ENCODE measurements around the gene B3GALT4.

The B3GALT4 gene

GRCh38 chr6:33292996-33293682, 16.2 kb downstream of the B3GALT4 start:
- DNase-seq = no peak

DNA sequence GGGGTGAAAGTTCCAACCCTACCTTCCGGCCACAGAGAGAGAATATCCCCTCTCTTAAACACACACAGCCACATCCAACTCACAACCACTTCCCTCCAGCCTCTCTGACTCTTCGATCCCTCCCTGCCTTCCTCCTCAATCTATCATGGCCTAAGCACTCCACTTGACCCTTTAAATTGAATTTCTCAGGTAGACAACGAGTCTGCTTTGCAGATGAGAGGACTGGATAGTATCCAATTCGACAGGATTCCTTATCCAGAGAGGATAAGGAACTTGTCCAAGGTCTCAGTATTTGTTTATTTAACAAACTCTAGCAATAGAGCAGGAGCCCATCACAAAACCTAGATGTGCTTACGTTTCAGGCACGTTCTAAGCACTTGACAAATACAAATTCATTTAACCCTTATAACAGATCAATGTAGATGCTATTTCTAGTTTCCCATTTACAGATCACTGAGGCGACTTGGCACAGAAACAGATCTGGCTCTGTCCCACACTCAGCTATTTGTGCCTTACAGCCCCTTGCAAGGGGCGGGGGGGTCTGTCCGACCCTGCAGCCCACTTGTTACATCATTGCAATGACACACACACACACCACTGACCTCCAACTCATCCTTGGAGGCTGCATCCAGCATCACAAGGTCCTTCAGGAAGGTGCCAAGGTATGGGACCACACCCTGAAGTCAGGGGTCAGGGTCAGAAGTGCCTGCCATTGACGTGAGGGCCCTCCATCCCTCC, 17.3 kb downstream of the B3GALT4 start:
- DNase-seq = no peak

DNA sequence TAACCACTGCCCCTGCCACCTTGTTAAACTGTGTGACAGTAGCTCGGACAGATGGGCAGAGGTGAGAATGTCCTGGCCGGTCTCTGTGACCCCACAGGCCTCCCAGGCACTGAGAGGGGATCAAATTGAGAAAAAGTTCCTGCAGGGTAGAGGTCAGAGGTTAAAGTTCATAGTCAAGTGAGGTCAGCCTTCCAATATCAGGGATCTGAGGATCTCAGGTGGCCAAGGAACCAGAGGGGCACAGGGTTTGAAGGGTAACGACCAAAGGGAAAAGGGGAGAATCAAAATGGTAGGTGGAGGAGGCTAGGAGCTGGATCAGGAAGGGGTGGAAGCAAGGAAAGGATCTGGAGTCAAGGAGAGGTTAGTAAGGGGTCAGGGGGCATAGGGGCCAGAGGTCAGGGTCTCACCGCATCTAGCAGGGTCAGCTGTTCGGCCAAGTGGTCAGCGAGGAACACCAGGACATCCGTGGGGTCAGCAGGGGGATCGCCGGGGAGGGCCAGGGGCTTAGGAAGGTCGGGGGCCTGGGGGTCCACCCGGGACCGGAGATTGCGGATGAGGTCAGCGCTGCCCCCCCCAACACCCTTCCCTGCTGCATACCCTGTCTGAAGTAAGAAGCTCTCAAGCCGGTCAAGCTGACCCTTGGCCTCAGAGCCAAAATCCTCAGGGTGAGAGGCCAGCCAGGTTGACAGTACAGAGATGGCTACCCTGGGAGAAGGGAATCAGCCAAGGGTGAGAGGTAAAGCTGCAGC, 18.9 kb downstream of the B3GALT4 start:
- DNase-seq = no peak

GRCh38 chr6:33296797-33297405, 20.0 kb downstream of the B3GALT4 start:
- DNase-seq = no peak

- DNase-seq = no peak
These were observed 20.6 kb downstream of the B3GALT4 start for GRCh38 chr6:33297406-33297955.

GRCh38 chr6:33297956-33298772, 21.2 kb downstream of the B3GALT4 start:
- DNase-seq = peak; percentile 30

- DNase-seq = no peak
These were observed 21.9 kb downstream of the B3GALT4 start, which contains the start of gene RGL2 for GRCh38 chr6:33298773-33299236. RGL2 (minus strand) TSS chr6:33298942; CDS start chr6:33298610, 332 bp downstream.

GRCh38 chr6:33299237-33299944, 22.5 kb downstream of the B3GALT4 start:
- DNase-seq = peak; percentile 89

DNA sequence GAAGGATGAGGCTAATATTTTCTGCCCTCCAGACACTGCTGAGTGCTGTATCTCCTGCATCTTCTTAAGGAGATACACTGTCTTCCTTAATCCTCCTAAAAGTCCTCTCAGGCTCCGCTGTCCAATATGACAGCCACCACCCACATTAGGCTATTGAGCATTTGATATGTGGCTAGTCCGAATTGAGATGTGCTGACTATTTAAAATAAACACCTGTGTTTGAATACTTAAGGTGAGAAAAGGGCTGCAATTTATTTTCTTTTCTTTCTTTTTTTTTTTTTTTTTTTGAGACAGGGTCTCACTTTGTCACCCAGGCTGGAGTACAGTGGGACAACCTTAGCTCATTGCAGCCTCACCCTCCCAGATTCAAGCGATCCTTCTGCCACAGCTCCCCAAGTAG, 25.0 kb downstream of the B3GALT4 start:
- no peak for DNase-seq

DNA sequence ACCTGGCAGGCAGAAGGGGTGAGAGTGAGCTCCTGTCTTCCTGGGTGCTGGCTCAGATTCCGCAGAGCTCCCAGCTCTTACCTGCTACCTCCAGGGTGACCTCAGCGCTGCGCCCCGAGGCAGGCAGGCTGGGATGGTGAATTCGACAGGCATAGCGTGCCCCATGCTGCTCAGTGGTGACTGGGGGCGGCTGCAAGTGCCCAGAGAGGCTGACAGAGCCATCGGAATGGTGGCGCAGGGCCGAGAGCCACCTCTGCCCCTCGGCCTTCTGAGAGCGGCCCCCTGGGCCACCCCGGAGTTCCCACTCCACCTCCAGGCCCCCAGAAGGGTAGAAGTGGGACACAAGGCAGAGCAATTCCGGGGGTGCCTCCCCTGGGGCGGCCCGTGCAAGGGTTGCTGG, 27.3 kb downstream of the B3GALT4 start:
- no peak for DNase-seq

DNA sequence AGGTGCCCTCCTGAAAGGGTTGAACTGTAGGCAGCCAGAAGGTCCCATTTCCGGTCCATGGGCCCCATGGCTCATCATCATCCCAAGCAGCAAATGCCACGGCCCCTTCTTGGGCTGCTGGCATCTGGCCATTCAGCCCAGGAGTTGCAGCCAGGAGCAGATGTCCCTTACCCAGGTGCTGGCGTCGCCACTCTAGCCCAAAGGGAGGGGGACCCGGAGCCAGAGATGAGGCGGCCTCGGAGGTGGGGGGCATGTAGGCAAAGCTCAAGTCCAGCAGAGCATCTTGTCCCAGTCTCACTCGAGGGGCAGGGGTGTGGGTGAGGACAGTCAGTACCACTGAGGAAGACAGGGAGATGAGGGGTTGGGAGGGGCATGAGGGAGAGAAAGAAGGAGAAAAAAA, 28.1 kb downstream of the B3GALT4 start:
- DNase-seq = no peak

DNA sequence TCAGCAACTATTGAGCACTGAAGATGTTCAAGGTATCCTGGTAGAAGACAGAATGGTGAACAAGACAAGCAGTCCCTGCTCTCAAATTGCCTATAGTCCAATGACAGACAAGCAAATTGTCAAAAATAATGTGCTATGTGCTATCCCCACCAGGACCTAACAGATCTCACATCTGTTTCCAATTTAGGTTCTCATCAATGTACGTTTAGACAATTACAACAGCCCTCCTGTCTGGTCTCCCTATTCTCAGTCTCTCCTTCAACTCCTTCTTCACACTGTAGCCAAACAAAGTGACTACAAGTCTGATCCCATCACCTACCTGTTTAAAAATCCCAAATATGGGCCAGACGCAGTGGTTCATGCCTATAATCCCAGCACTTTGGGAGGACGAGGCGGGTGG, 29.4 kb downstream of the B3GALT4 start:
- DNase-seq = no peak

GRCh38 chr6:33312361-33313104, 35.6 kb downstream of the B3GALT4 start:
- DNase-seq = peak; percentile 82

DNA sequence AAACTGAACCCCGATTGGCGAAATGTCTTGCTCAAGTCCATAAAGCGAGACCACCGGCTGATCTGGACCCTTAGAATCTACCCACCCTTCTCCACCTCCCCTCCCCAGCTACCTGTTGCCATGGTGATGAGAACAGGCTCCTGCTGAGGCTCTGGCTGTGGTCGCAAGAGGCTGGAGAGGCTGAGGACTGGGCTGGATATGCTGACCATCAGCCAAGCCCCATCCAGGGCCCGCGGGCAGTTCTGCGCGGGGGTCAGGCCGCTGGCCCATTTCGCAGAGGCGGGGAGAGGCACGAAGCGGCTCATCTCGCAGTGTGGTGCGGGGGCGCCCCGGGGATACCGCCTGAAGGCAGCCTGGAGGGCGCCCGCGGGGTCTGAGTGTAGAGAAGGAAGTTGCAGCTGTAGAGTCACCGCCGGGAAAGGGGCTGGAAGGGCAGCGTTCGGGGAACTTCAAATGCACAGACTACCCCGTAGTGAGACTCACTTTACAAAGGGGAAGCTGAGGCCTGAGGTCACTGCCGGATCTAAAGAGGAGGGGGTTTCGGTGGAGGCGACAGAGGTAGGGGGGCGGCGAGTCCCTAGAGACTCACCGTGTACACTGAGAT, 36.3 kb downstream of the B3GALT4 start:
- peak; percentile 55 for DNase-seq

GRCh38 chr6:33313709-33314514, 37.0 kb downstream of the B3GALT4 start, which contains the start of gene TAPBP:
TAPBP (minus strand) TSS chr6:33314078; CDS start chr6:33314041, 37 bp downstream.
- peak; percentile 65 for DNase-seq

GRCh38 chr6:33314515-33314942, 37.6 kb downstream of the B3GALT4 start:
- peak; percentile 43 for DNase-seq

- DNase-seq = peak; percentile 64
These were observed 38.2 kb downstream of the B3GALT4 start for GRCh38 chr6:33314943-33315792.

All from NCI-H526 treated with DMSO at 0.1 percent for 48 hours (cell line).